Measurements from ENCODE around the gene UQCR11. TPM values are rescaled to one million over a fixed set of nuclear protein-coding genes. Genes with fewer than 3 reads are reported as not detected.

The UQCR11 gene
- total and polyA plus RNA-seq, 2 of the 8 experiments (the other 6 are each of a cell fraction or from before 2014, with no cell fraction given): 162 to 171 TPM

DNA sequence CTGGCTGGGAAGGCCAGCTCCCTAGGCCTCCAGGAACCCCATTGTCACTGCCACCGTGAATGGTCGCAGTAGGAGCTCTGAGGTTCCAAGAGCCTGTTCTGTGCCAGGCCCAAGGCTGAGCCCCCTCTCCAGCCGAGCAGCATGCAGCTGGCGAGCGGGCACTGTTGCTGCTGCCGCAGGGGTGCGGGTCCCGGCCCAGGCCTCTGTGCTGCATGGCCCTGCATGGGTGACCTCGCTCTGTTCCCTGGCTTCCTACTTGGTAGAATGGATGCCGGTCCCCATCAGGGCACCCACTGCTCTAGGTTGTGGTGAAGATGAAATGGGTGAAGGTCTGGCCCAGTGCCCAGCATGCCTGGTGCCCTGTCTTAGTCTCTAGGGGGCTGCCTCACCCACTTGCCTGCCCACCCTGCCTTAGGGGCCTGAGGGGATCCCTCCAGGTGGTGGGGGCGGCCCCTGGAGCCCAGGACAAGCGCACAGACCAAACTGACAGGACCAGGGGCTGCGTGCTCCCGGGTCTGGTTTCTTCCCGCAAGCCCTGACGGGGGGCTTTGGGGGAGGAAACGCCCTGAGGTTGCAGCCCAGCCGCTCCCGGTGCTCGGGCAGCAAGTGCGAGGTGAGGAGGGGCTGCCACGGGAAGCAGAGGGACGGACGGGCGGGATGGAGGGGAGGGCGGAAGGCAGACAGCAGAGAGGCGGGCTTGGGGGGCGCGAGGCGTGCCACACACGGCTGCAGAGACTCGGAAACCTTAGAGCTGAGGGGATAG is 8.7 kb upstream of the UQCR11 start:
- H2BK5ac ChIP-seq (ENCODE audit: low read depth, low read length): no peak overlapping the region; the same call in 1 of the 2 replicates
- H2BK15ac ChIP-seq (ENCODE audit: low read length): no peak overlapping the region
- H3K79me2 ChIP-seq (ENCODE audit: control insufficient read depth in 1 of 2, insufficient read depth in 2 of 2, low read length in 2 of 2): peaks cover 0 to 2% of the 10 kb centered on the region in 2 experiments; a peak in 1 of 4 replicates
- H3K4me2 ChIP-seq (ENCODE audit: insufficient read depth in 1 of 2, low read depth in 2 of 2, low read length in 2 of 2): no peak overlapping the region
- H3K79me1 ChIP-seq (ENCODE audit: low read depth, low read length): peaks cover 3% of the 10 kb centered on the region
- no peak overlapping the region for H3K4me3 ChIP-seq (ENCODE audit: extremely low read depth in 1 of 4, insufficient read depth in 2 of 4, low read depth in 3 of 4, low read length in 4 of 4)
- no peak overlapping the region for H3K27ac ChIP-seq (ENCODE audit: low read depth, low read length)
- no peak overlapping the region for H3K23ac ChIP-seq (ENCODE audit: insufficient read length)
- no peak overlapping the region for H3K18ac ChIP-seq (ENCODE audit: extremely low read depth, low read length)
- H2BK12ac ChIP-seq (ENCODE audit: low read depth, low read length): no peak overlapping the region
- no peak overlapping the region for H4K8ac ChIP-seq (ENCODE audit: extremely low read depth, insufficient read depth, low read length)
- peak overlapping the region in 1 of 4 experiments; percentile 22; a peak in 2 of 7 replicates for H3K9ac ChIP-seq (replicated peaks in 1 of 4; ENCODE audit: extremely low read depth in 1 of 4, low read depth in 3 of 4, low read length in 3 of 4)
- H3K56ac ChIP-seq (replicated peaks; ENCODE audit: insufficient read length, low read depth, low read length): no peak overlapping the region
- H3K27me3 ChIP-seq (replicated peaks in 1 of 4; ENCODE audit: control insufficient read depth in 3 of 4, extremely low read depth in 1 of 4, insufficient read depth in 3 of 4, low read length in 3 of 4): no peaks in the 10 kb centered on the region
- H4K5ac ChIP-seq (ENCODE audit: insufficient read length, low read depth, low read length): no peak overlapping the region
- no peak overlapping the region for H2BK120ac ChIP-seq (replicated peaks; ENCODE audit: low read depth, low read length)
- no peak overlapping the region for H2AK5ac ChIP-seq (ENCODE audit: low read depth, low read length)
- FAIRE-seq (no peak), DNase-seq (ENCODE audit: low read depth in 1 of 2, low spot score in 2 of 2) (no peak)
- no peaks in the 10 kb centered on the region; a peak in 1 of 7 replicates for H3K4me1 ChIP-seq (replicated peaks in 1 of 4; ENCODE audit: control insufficient read depth in 3 of 4, insufficient read depth in 4 of 4, low read length in 3 of 4)
- no peak overlapping the region for H3K14ac ChIP-seq (ENCODE audit: insufficient read length)
- H3K4ac ChIP-seq (replicated peaks; ENCODE audit: insufficient read length, low read depth, low read length): no peak overlapping the region
- H2AFZ ChIP-seq (ENCODE audit: low read length): no peak overlapping the region
- POLR2A ChIA-PET (ENCODE audit: partially characterized antibody): interaction anchor here (0.6 to 2.7 kb wide), 6 partner anchors 9 to 69 kb away, joined by 3 to 9 read pairs (median 4); no protein-coding TSS in a partner anchor
- peaks cover 17 to 34% of the 10 kb centered on the region in 2 experiments for H4K20me1 ChIP-seq (replicated peaks in 1 of 2; ENCODE audit: control insufficient read depth in 1 of 2, insufficient read depth in 2 of 2, low read length in 2 of 2)
- H3K36me3 ChIP-seq (ENCODE audit: control insufficient read depth in 2 of 4, insufficient read depth in 4 of 4, low read length in 3 of 4): peaks cover 46 to 78% (median 69%) of the 10 kb centered on the region in 4 experiments
- CTCF ChIA-PET (ENCODE audit: partially characterized antibody): interaction anchor here (1.1 to 2.1 kb wide), 3 partner anchors 11 to 58 kb away, joined by 3 to 6 read pairs (median 4); no protein-coding TSS in a partner anchor
- no peak overlapping the region for H4K91ac ChIP-seq (replicated peaks; ENCODE audit: insufficient read length, low read length)
- H2BK20ac ChIP-seq (ENCODE audit: low read length): no peak overlapping the region
- no peaks in the 10 kb centered on the region for H3K9me3 ChIP-seq (ENCODE audit: insufficient read depth in 2 of 2, low read depth in 1 of 2, low read length in 1 of 2)
- WGBS, 2 experiments (ENCODE audit: extremely low coverage in 1 of 2, insufficient coverage in 1 of 2, insufficient read length in 1 of 2, insufficient replicate concordance in 2 of 2, low coverage in 1 of 2, low lambda C conversion rate in 2 of 2, missing lambda C conversion rate in 1 of 2): 93% methylated on average over 25 of the region's 32 CpGs; no CpG with 5 or more reads in 1 of the 2 experiments
- no peaks in the 10 kb centered on the region for H3K23me2 ChIP-seq (ENCODE audit: low read depth, low read length)
- TF ChIP-seq KDM5A (IDR thresholded peaks at IDR 0.05; ENCODE audit: low read length) (no peak), GTF2F1 (IDR thresholded peaks at IDR 0.05; ENCODE audit: borderline replicate concordance, low read depth, low read length) (no peak), ATF2 (IDR thresholded peaks at IDR 0.05; ENCODE audit: low read length) (no peak), CBX5 (IDR thresholded peaks at IDR 0.05; ENCODE audit: low read depth, low read length) (no peak), NRF1 (IDR thresholded peaks at IDR 0.05; ENCODE audit: low read depth, low read length) (no peak), EP300 (IDR thresholded peaks at IDR 0.05; ENCODE audit: borderline replicate concordance in 1 of 2, low read depth in 2 of 2, low read length in 2 of 2) (no peak), SIRT6 (IDR thresholded peaks at IDR 0.05; ENCODE audit: low read length) (no peak), BACH1 (IDR thresholded peaks at IDR 0.05; ENCODE audit: low read length) (no peak)
- TF ChIP-seq, protein P1, sequence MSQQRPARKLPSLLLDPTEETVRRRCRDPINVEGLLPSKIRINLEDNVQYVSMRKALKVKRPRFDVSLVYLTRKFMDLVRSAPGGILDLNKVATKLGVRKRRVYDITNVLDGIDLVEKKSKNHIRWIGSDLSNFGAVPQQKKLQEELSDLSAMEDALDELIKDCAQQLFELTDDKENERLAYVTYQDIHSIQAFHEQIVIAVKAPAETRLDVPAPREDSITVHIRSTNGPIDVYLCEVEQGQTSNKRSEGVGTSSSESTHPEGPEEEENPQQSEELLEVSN (IDR thresholded peaks at IDR 0.05): no peak
